RWPE2 (cell line): Measurements from ENCODE around the gene FIBCD1.

Experiments
- ATAC-seq: fragments of 200-7000 bp; cut with Tn5 transposase; 3 replicates; pipeline ENCODE4 v1.9.1; 2021; ENCODE audit warnings: low read depth
- DNase-seq: peaks from one replicate; pipeline ENCODE4 v3.0.0-alpha.2; 2020; ENCODE audit warnings: low spot score
- H3K27ac ChIP-seq: fragments of 450-650 bp; 2 replicates; pipeline ENCODE4 v1.5.1; 2017; ENCODE audit warnings: mild to moderate bottlenecking; ENCODE audit not compliant: poor library complexity, severe bottlenecking
- H3K27me3 ChIP-seq: fragments of 250-450 bp; sonication (Bioruptor Pico); 2 replicates; pipeline ENCODE4 v1.5.1; 2021; ENCODE audit warnings: mild to moderate bottlenecking, moderate library complexity; ENCODE audit not compliant: insufficient read depth, poor library complexity, severe bottlenecking
- H3K36me3 ChIP-seq: fragments of 250-450 bp; sonication (Bioruptor Pico); 2 replicates; pipeline ENCODE4 v1.5.1; 2020; ENCODE audit warnings: low read depth, mild to moderate bottlenecking, moderate library complexity
- H3K4me1 ChIP-seq: fragments of 250-450 bp; sonication (Bioruptor Pico); 2 replicates; pipeline ENCODE4 v1.5.1; 2021; ENCODE audit warnings: mild to moderate bottlenecking, moderate library complexity; ENCODE audit not compliant: insufficient read depth, poor library complexity, severe bottlenecking
- H3K4me3 ChIP-seq: fragments of 250-450 bp; sonication (Bioruptor Pico); 2 replicates; pipeline ENCODE4 v1.5.1; 2021; ENCODE audit warnings: mild to moderate bottlenecking, moderate library complexity; ENCODE audit not compliant: severe bottlenecking
- H3K9me3 ChIP-seq: fragments of 250-450 bp; sonication (Bioruptor Pico); 2 replicates; pipeline ENCODE4 v1.5.1; 2021; ENCODE audit warnings: mild to moderate bottlenecking, moderate library complexity; ENCODE audit not compliant: severe bottlenecking
- TF ChIP-seq, protein P1 (sequence below): fragments of 450-650 bp; IDR thresholded peaks from one replicate; pipeline ENCODE4 v1.5.1; 2017; ENCODE audit warnings: mild to moderate bottlenecking, moderate library complexity; ENCODE audit not compliant: poor library complexity, severe bottlenecking

FIBCD1 gene

DNA sequence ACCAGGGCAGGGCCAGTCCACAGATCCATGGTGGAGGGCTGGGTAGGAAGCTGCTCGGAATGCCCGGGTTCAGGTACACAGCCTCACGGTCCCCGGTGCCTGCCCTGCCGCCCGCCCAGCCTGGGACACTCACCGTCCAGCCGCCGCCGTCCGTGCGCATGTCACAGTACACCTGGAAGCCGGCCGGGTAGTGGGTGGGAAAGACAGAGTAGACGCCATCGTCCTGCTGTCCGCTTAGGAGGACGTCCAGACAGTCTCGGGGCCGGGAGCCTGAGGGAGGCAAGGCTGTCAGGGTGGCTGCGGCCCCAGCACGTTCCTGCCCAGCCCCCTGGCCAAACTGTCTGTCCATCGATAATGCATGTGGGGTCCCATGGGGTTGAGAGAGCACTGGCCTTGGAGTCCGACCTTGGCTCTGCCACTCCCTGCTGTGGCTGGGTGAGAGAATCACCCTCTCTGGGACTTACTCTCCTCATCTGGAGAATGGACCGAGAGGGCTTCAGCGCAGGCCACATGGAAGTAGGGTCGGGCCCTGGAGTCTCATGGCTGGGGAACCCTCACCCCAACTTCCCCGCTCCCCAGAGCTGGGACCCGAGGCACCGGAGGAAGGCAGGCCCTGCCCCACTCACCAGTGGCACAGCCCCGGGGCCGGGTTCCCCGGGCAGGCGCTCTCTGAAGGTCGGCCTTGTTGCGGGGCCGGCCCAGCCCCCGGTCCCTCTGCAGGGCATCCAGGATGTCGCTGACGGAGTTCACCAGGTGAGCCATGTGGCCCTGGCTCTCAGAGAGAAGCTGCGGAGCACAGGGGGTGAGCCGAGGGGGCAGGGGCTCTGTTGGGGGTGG lies 15.2 kb downstream of the FIBCD1 start:
- H3K27me3 ChIP-seq, result no peaks in the 10 kb centered on the region
- ATAC-seq, result no peak
- no peak overlapping the region for H3K4me3 ChIP-seq
- H3K9me3 ChIP-seq, result no peaks in the 10 kb centered on the region
- TF ChIP-seq, protein P1, sequence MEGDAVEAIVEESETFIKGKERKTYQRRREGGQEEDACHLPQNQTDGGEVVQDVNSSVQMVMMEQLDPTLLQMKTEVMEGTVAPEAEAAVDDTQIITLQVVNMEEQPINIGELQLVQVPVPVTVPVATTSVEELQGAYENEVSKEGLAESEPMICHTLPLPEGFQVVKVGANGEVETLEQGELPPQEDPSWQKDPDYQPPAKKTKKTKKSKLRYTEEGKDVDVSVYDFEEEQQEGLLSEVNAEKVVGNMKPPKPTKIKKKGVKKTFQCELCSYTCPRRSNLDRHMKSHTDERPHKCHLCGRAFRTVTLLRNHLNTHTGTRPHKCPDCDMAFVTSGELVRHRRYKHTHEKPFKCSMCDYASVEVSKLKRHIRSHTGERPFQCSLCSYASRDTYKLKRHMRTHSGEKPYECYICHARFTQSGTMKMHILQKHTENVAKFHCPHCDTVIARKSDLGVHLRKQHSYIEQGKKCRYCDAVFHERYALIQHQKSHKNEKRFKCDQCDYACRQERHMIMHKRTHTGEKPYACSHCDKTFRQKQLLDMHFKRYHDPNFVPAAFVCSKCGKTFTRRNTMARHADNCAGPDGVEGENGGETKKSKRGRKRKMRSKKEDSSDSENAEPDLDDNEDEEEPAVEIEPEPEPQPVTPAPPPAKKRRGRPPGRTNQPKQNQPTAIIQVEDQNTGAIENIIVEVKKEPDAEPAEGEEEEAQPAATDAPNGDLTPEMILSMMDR, result no peak
- H3K4me1 ChIP-seq, result peaks cover 15% of the 10 kb centered on the region
- H3K27ac ChIP-seq, result no peak overlapping the region
- no peaks in the 10 kb centered on the region for H3K36me3 ChIP-seq
- DNase-seq, result no peak

DNA sequence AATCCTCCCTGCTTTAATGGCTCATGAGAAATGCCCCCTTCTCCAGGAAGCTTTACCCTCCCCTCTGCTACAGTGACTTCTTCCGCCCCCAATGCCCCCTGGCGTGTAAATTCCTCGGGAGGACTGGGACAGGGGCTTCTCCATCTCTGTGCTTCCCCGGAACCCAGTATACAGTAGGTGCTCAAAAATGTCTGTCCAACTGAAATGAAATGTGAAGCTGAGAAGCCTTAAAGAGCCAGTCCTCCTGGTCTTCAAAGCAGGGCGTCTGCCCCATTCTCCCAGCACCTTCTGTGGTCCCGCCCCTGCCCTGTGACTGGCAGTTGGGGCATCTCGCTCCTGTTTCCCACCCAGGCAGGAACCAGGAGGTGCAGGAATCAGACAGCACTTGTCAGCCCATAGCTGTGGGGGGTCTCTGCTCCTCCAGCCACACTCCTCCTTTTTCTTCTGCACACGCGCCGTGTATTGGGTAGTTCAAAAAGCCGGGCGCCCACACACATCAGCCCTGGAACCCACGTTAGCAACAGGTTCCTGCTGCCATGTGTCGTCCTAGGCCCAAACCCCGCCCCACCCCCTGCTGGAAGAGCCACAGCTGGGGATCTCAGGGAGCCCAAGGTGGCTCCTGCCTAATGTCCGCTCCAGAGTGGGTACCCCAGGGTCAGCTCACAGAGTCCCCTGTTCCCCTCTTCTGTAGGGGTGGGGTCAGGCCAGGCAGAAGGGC lies 16.0 kb downstream of the FIBCD1 start:
- TF ChIP-seq, protein P1, result no peak
- H3K36me3 ChIP-seq, result no peaks in the 10 kb centered on the region
- H3K27ac ChIP-seq, result no peak overlapping the region
- no peak overlapping the region for H3K4me3 ChIP-seq
- ATAC-seq (no peak), DNase-seq (no peak)
- H3K4me1 ChIP-seq, result peaks cover 8% of the 10 kb centered on the region
- no peaks in the 10 kb centered on the region for H3K9me3 ChIP-seq
- H3K27me3 ChIP-seq, result no peaks in the 10 kb centered on the region

- Histone ChIP-seq H3K4me3 (no peak overlapping the region), H3K27ac (no peak overlapping the region), H3K36me3 (no peaks in the 10 kb centered on the region), H3K9me3 (no peaks in the 10 kb centered on the region), H3K4me1 (peaks cover 1% of the 10 kb centered on the region), H3K27me3 (no peaks in the 10 kb centered on the region)
- ATAC-seq, result no peak
- TF ChIP-seq, protein P1, result no peak
- DNase-seq, result no peak
Measured at GRCh38 chr9:130921989-130922892, 16.8 kb downstream of the FIBCD1 start.

GRCh38 chr9:130921300-130921988 lies 17.6 kb downstream of the FIBCD1 start:
- Histone ChIP-seq H3K27ac (no peak overlapping the region), H3K4me3 (no peak overlapping the region), H3K27me3 (no peaks in the 10 kb centered on the region), H3K9me3 (no peaks in the 10 kb centered on the region), H3K36me3 (no peaks in the 10 kb centered on the region), H3K4me1 (no peaks in the 10 kb centered on the region)
- no peak for ATAC-seq
- no peak for DNase-seq
- TF ChIP-seq, protein P1, result no peak
